Activated CD8-positive, alpha-beta T cell treated with anti-CD3 and anti-CD28 coated beads for 36 hours (primary cell): ENCODE results near the gene IL4R. TPM values are rescaled to one million over a fixed set of nuclear protein-coding genes. Genes with fewer than 3 reads are reported as not detected.

Source experiments
- ATAC-seq: fragments of 200-7000 bp; cut with Tn5 transposase; one replicate; pipeline ENCODE4 v1.10.0; 2021; ENCODE audit warnings: mild to moderate bottlenecking, moderate library complexity
- CTCF ChIA-PET: fragments of 350-600 bp; sonication (Branson Sonifier 250); formaldehyde crosslinking; loops from one replicate; lab custom pipeline; 2021; ENCODE audit warnings: antibody characterized with exemption; lab: Charles Lee
- POLR2A ChIA-PET: fragments of 350-600 bp; sonication (Branson Sonifier 250); formaldehyde crosslinking; loops from one replicate; lab custom pipeline; 2021; ENCODE audit warnings: antibody characterized with exemption; lab: Charles Lee
- DNase-seq: peaks from one replicate; pipeline ENCODE4 v3.0.0-alpha.2; 2020
- H3K27ac Mint-ChIP-seq: one replicate; pipeline ENCODE4 v1.8.0; 2021; ENCODE audit warnings: mild to moderate bottlenecking, mixed read lengths
- H3K27me3 Mint-ChIP-seq: one replicate; pipeline ENCODE4 v1.8.0; 2021; ENCODE audit warnings: mixed read lengths
- H3K36me3 Mint-ChIP-seq: one replicate; pipeline ENCODE4 v1.8.0; 2021; ENCODE audit warnings: low read depth, mixed read lengths
- H3K4me1 Mint-ChIP-seq: one replicate; pipeline ENCODE4 v1.8.0; 2021; ENCODE audit warnings: low read depth, mixed read lengths
- H3K4me3 Mint-ChIP-seq: one replicate; pipeline ENCODE4 v1.8.0; 2021; ENCODE audit warnings: mild to moderate bottlenecking, moderate library complexity, mixed read lengths
- H3K9me3 Mint-ChIP-seq: one replicate; pipeline ENCODE4 v1.8.0; 2021; ENCODE audit warnings: mixed read lengths
- intact Hi-C: fragments of 100-400 bp; cut with micrococcal nuclease; formaldehyde crosslinking; loops from one replicate; pipeline ENCODE4 v1.10.0; 2022
- total RNA-seq, 2 experiments: library from RNA; stranded (reverse); gene quantifications; one replicate each; pipeline ENCODE4 v1.2.3, GENCODE V29; 2021
- TF ChIP-seq, protein P1 (sequence below): fragments of 200-600 bp; IDR thresholded peaks from one replicate; pipeline ENCODE4 v1.8.0; 2022; ENCODE audit warnings: antibody characterized with exemption, mild to moderate bottlenecking

IL4R gene
- total RNA-seq, 2 experiments from 2014 or later = 236 to 245 TPM

- Mint-ChIP-seq H3K4me1 (peaks cover 65% of the 10 kb centered on the region), H3K27ac (peak overlapping the region; percentile 100), H3K9me3 (peaks cover 25% of the 10 kb centered on the region), H3K4me3 (no peak overlapping the region), H3K36me3 (peaks cover 39% of the 10 kb centered on the region), H3K27me3 (no peaks in the 10 kb centered on the region)
- ChIA-PET POLR2A (interaction anchor here (0.8 to 4.1 kb wide), 5 partner anchors 8 to 122 kb away, joined by 3 to 49 read pairs (median 3); partner anchors contain the start of gene IL21R), CTCF (interaction anchor here (1.6 to 8.7 kb wide), 3 partner anchors 18 to 191 kb away, joined by 4 to 92 read pairs (median 6); partner anchors contain the start of gene IL21R)
- intact Hi-C loops = loop anchor here (5.0 kb wide), 2 partner anchors 82 to 198 kb away; no protein-coding TSS in a partner anchor
- DNase-seq (no peak), ATAC-seq (no peak)
- TF ChIP-seq, protein P1, sequence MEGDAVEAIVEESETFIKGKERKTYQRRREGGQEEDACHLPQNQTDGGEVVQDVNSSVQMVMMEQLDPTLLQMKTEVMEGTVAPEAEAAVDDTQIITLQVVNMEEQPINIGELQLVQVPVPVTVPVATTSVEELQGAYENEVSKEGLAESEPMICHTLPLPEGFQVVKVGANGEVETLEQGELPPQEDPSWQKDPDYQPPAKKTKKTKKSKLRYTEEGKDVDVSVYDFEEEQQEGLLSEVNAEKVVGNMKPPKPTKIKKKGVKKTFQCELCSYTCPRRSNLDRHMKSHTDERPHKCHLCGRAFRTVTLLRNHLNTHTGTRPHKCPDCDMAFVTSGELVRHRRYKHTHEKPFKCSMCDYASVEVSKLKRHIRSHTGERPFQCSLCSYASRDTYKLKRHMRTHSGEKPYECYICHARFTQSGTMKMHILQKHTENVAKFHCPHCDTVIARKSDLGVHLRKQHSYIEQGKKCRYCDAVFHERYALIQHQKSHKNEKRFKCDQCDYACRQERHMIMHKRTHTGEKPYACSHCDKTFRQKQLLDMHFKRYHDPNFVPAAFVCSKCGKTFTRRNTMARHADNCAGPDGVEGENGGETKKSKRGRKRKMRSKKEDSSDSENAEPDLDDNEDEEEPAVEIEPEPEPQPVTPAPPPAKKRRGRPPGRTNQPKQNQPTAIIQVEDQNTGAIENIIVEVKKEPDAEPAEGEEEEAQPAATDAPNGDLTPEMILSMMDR = no peak
These were observed 56.0 kb downstream of the IL4R start for GRCh38 chr16:27369806-27370205.

DNA sequence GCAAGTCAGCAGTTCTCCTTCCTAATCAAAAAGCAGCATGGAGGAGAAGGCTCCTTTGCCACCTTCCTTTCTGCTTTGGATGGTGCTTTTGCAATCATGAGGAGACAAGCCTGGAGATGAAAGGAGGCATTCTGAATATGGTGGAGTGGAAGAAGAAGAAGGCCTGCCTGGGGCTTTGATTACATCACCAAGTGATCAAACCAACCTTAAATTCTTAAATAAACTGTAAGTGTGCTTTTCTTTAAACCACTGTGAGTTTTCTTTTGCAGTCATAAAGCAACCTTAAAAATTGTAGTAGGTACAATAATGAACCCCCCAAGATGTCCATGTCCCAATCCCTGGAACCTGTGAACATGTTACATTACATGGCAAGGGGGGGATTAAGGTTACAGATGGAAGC lies 56.5 kb downstream of the IL4R start:
- H3K9me3 Mint-ChIP-seq = peaks cover 23% of the 10 kb centered on the region
- H3K27ac Mint-ChIP-seq = peak overlapping the region; percentile 100
- ChIA-PET POLR2A (interaction anchor here (0.8 to 4.1 kb wide), 4 partner anchors 34 to 123 kb away, joined by 3 to 49 read pairs (median 4); partner anchors contain the start of gene IL21R), CTCF (interaction anchor here (1.6 to 8.7 kb wide), 3 partner anchors 18 to 191 kb away, joined by 4 to 92 read pairs (median 6); partner anchors contain the start of gene IL21R)
- peak; percentile 2 for DNase-seq
- TF ChIP-seq, protein P1 = no peak
- no peak for ATAC-seq
- H3K36me3 Mint-ChIP-seq = peaks cover 34% of the 10 kb centered on the region
- intact Hi-C loops = loop anchor here (5.0 kb wide), 1 partner anchor 82 kb away; no protein-coding TSS in a partner anchor
- no peaks in the 10 kb centered on the region for H3K27me3 Mint-ChIP-seq
- H3K4me3 Mint-ChIP-seq = no peak overlapping the region
- peaks cover 60% of the 10 kb centered on the region for H3K4me1 Mint-ChIP-seq

DNA sequence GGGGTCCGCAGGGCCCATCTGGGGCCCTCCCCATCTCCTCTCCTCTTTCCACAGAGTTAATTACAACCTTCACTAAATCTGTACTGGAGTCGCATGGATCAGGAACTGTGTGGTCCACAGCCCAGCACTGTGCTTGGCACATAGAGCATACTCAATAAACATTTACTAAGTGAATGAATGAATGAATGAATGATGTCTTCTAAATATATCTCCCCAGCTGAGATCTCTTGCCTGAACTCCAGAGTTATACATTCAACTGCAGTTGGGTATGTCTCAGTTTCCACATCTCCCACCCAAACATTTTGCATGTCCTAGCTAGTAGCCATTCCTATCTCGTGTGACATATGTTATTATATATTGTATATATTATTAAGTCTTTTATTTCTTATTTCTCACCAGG lies 59.5 kb downstream of the IL4R start:
- ChIA-PET POLR2A (interaction anchor here (0.9 to 4.1 kb wide), 5 partner anchors 31 to 203 kb away, joined by 3 to 49 read pairs (median 4); partner anchors contain the start of gene IL21R), CTCF (interaction anchor here (1.0 to 8.7 kb wide), 7 partner anchors 31 to 281 kb away, joined by 3 to 92 read pairs (median 4); partner anchors contain the start of gene IL21R)
- Mint-ChIP-seq H3K36me3 (peaks cover 23% of the 10 kb centered on the region), H3K27ac (no peak overlapping the region), H3K4me3 (no peak overlapping the region), H3K4me1 (peaks cover 48% of the 10 kb centered on the region), H3K27me3 (no peaks in the 10 kb centered on the region), H3K9me3 (peaks cover 19% of the 10 kb centered on the region)
- TF ChIP-seq, protein P1 = no peak
- no peak for DNase-seq
- no peak for ATAC-seq
- intact Hi-C loops = loop anchor here (5.0 kb wide), 1 partner anchor 79 kb away; no protein-coding TSS in a partner anchor

DNA sequence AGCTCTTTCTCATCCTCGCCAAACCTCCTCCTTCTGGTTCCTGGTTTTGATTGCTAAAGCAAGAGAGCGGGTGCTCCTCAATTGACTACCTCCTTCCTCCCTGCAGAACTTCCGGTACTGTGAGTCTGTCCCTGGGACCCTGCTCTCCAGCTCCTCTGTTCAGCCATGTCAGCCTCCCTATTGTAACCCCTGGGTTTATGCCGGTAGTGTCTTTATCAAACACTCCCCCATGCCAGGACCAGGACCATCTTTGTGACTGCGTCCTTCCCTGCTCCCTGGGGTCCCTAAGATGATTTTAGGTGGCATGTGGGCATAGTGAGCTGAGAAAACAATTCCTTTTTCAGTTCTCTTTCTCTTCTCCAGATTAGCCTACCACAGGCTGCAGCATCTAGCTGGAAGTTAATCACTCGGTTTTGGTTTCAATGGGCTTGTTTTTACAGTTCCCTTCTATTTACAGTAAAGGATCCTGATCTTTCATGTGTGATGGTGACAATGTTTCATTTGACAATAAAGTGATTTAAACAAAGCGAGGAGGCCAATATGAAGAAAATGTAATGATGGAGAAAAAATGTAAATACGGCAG lies 60.5 kb downstream of the IL4R start:
- Mint-ChIP-seq H3K4me1 (peaks cover 47% of the 10 kb centered on the region), H3K4me3 (no peak overlapping the region), H3K27ac (no peak overlapping the region), H3K9me3 (peaks cover 19% of the 10 kb centered on the region), H3K27me3 (no peaks in the 10 kb centered on the region), H3K36me3 (peaks cover 23% of the 10 kb centered on the region)
- POLR2A ChIA-PET = interaction anchor here (0.6 to 9.3 kb wide), 7 partner anchors 9 to 90 kb away, joined by 3 to 145 read pairs (median 4); partner anchors contain the start of gene IL21R
- DNase-seq (peak; percentile 32), ATAC-seq (peak; percentile 12)
- TF ChIP-seq, protein P1 = no peak
- CTCF ChIA-PET = interaction anchor here (0.7 to 4.9 kb wide), 14 partner anchors 8 to 219 kb away, joined by 3 to 38 read pairs (median 4); partner anchors contain the start of gene IL21R
- intact Hi-C loops = loop anchor here (5.0 kb wide), 1 partner anchor 78 kb away; no protein-coding TSS in a partner anchor
